ENCODE results near the gene RIMKLB. TPM values are rescaled to one million over a fixed set of nuclear protein-coding genes. Genes with fewer than 3 reads are reported as not detected.
A peak's percentile ranks its signal among the peaks of the same experiment; 100 is the strongest.
"Not testable (repeated sequence)": the region's sequence is repeated elsewhere in the genome, so short reads cannot be mapped to it uniquely, and the experiment has no call there.

The RIMKLB gene
- total and polyA plus RNA-seq, 2 of the 8 experiments (the other 6 are each of a cell fraction or from before 2014, with no cell fraction given): 37.8 to 78.2 TPM

DNA sequence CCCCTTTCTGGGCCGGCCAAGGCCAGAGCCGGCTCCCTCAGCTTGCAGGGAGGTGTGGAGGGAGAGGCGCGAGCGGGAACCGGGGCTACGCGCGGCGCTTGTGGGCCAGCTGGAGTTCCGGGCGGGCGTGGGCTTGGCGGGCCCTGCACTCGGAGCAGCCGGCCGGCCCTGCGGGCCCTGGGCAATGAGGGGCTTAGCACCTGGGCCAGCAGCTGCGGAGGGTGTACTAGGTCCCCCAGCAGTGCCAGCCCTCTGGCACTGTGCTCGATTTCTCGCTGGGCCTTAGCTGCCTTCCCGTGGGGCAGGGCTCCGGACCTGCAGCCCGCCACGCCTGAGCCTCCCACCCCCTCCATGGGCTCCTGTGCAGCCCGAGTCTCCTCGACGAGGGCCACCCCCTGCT lies 89.4 kb downstream of the RIMKLB start:
- H4K8ac ChIP-seq (ENCODE audit: extremely low read depth, insufficient read depth, low read length); H3K27me3 ChIP-seq (replicated peaks in 1 of 4; ENCODE audit: control insufficient read depth in 3 of 4, extremely low read depth in 1 of 4, insufficient read depth in 3 of 4, low read length in 3 of 4); H3K4ac ChIP-seq (replicated peaks; ENCODE audit: insufficient read length, low read depth, low read length); H3K4me1 ChIP-seq (replicated peaks in 1 of 4; ENCODE audit: control insufficient read depth in 3 of 4, insufficient read depth in 4 of 4, low read length in 3 of 4); H3K23me2 ChIP-seq (ENCODE audit: low read depth, low read length); H3K14ac ChIP-seq (ENCODE audit: insufficient read length); H3K4me3 ChIP-seq (ENCODE audit: extremely low read depth in 1 of 4, insufficient read depth in 2 of 4, low read depth in 3 of 4, low read length in 4 of 4); H3K18ac ChIP-seq (ENCODE audit: extremely low read depth, low read length); H2BK12ac ChIP-seq (ENCODE audit: low read depth, low read length); H3K79me1 ChIP-seq (ENCODE audit: low read depth, low read length); H3K23ac ChIP-seq (ENCODE audit: insufficient read length); H2AFZ ChIP-seq (ENCODE audit: low read length); H2BK15ac ChIP-seq (ENCODE audit: low read length); H2BK20ac ChIP-seq (ENCODE audit: low read length); H3K27ac ChIP-seq (ENCODE audit: low read depth, low read length); H3K4me2 ChIP-seq (ENCODE audit: insufficient read depth in 1 of 2, low read depth in 2 of 2, low read length in 2 of 2); H4K91ac ChIP-seq (replicated peaks; ENCODE audit: insufficient read length, low read length); H4K20me1 ChIP-seq (replicated peaks in 1 of 2; ENCODE audit: control insufficient read depth in 1 of 2, insufficient read depth in 2 of 2, low read length in 2 of 2); H3K56ac ChIP-seq (replicated peaks; ENCODE audit: insufficient read length, low read depth, low read length); H2BK120ac ChIP-seq (replicated peaks; ENCODE audit: low read depth, low read length); H4K5ac ChIP-seq (ENCODE audit: insufficient read length, low read depth, low read length); FAIRE-seq; H3K9ac ChIP-seq (replicated peaks in 1 of 4; ENCODE audit: extremely low read depth in 1 of 4, low read depth in 3 of 4, low read length in 3 of 4); H2AK5ac ChIP-seq (ENCODE audit: low read depth, low read length): not testable (repeated sequence)
- 95% methylated on average over 21 of the region's 28 CpGs; no CpG with 5 or more reads in 1 of the 2 experiments for WGBS, 2 experiments (ENCODE audit: extremely low coverage in 1 of 2, insufficient coverage in 1 of 2, insufficient read length in 1 of 2, insufficient replicate concordance in 2 of 2, low coverage in 1 of 2, low lambda C conversion rate in 2 of 2, missing lambda C conversion rate in 1 of 2)
- Histone ChIP-seq H3K79me2 (ENCODE audit: control insufficient read depth in 1 of 2, insufficient read depth in 2 of 2, low read length in 2 of 2) (peaks cover 0 to 31% of the 10 kb centered on the region in 2 experiments; a peak in 3 of 4 replicates), H3K36me3 (ENCODE audit: control insufficient read depth in 2 of 4, insufficient read depth in 4 of 4, low read length in 3 of 4) (peaks cover 8 to 35% (median 17%) of the 10 kb centered on the region in 4 experiments; a peak in 7 of 8 replicates), H3K9me3 (ENCODE audit: insufficient read depth in 2 of 2, low read depth in 1 of 2, low read length in 1 of 2) (peaks cover 15 to 18% of the 10 kb centered on the region in 2 experiments), H2BK5ac (ENCODE audit: low read depth, low read length) (peak overlapping the region; percentile 8; the same call in 1 of the 2 replicates)
- POLR2A ChIA-PET (ENCODE audit: partially characterized antibody): interaction anchor here (0.9 to 1.7 kb wide), 3 partner anchors 19 to 132 kb away, joined by 3 read pairs; partner anchors contain the start of gene A2ML1
- peak in 1 of 2 experiments; percentile 49 for DNase-seq (ENCODE audit: low read depth in 1 of 2, low spot score in 2 of 2)
- CTCF ChIA-PET (ENCODE audit: partially characterized antibody): interaction anchor here (1.2 to 4.8 kb wide), 3 partner anchors 37 to 131 kb away, joined by 3 to 18 read pairs (median 5); no protein-coding TSS in a partner anchor

Measured in H1 (cell line).